ENCODE measurements around the gene CEMIP2.

GRCh38 chr9:71814815-71815214, 46.5 kb upstream of the CEMIP2 start:
- TF ChIP-seq CTCF (conservative IDR thresholded peaks at IDR 0.05; ENCODE audit: low read depth, low read length) (no peak), EZH2 (IDR thresholded peaks at IDR 0.05; ENCODE audit: low read length, unreplicated experiment) (no peak), EZH2phosphoT487 (IDR thresholded peaks at IDR 0.05; ENCODE audit: borderline replicate concordance, low read length) (no peak)
